WTC11 (cell line): ENCODE data around the gene SPIB. TPM values are rescaled to one million over a fixed set of nuclear protein-coding genes. Genes with fewer than 3 reads are reported as not detected.

Experiments used
- ATAC-seq: fragments of 200-7000 bp; cut with Tn5 transposase; 2 replicates; pipeline ENCODE4 v1.10.0; 2021; ENCODE audit warnings: mild to moderate bottlenecking, moderate library complexity
- CTCF ChIA-PET: fragments of 300-600 bp; sonication (Branson Sonifier 250); formaldehyde crosslinking; loops from one replicate; lab custom pipeline; 2021; ENCODE audit warnings: antibody characterized with exemption; lab: Charles Lee
- POLR2A ChIA-PET: fragments of 350-600 bp; sonication (Branson Sonifier 250); formaldehyde crosslinking; loops from one replicate; lab custom pipeline; 2021; ENCODE audit warnings: antibody characterized with exemption; lab: Charles Lee
- DNase-seq: peaks from one replicate; pipeline ENCODE4 v3.0.0; 2021; ENCODE audit warnings: low spot score
- H3K27ac Mint-ChIP-seq: 2 replicates; pipeline ENCODE4 v1.8.0; 2021; ENCODE audit warnings: mixed read lengths
- H3K27me3 Mint-ChIP-seq: 2 replicates; pipeline ENCODE4 v1.8.0; 2021; ENCODE audit warnings: low read depth, mild to moderate bottlenecking, moderate library complexity, mixed read lengths
- H3K36me3 Mint-ChIP-seq: 2 replicates; pipeline ENCODE4 v1.8.0; 2021; ENCODE audit warnings: mixed read lengths
- H3K4me1 Mint-ChIP-seq: 2 replicates; pipeline ENCODE4 v1.8.0; 2022; ENCODE audit warnings: mixed read lengths
- H3K4me3 Mint-ChIP-seq: 2 replicates; pipeline ENCODE4 v1.8.0; 2021; ENCODE audit warnings: mild to moderate bottlenecking, moderate library complexity, mixed read lengths
- H3K9me3 Mint-ChIP-seq: 2 replicates; pipeline ENCODE4 v1.8.0; 2021; ENCODE audit warnings: mixed read lengths
- AR ChIP-seq: fragments of 250-450 bp; sonication (Bioruptor Pico); IDR thresholded peaks from 2 replicates; pipeline ENCODE4 v1.9.0; 2021; ENCODE audit warnings: mild to moderate bottlenecking
- ATF1 ChIP-seq: sonication (generic); formaldehyde crosslinking; IDR thresholded peaks from 2 replicates; pipeline ENCODE4 v1.8.1; 2023; ENCODE audit warnings: mild to moderate bottlenecking, moderate library complexity, missing genetic modification reagents
- E2F5 ChIP-seq: sonication (generic); formaldehyde crosslinking; IDR thresholded peaks from 2 replicates; pipeline ENCODE4 v1.8.1; 2022; ENCODE audit warnings: mild to moderate bottlenecking, moderate library complexity, missing genetic modification reagents
- EMX1 ChIP-seq: fragments of 250-450 bp; sonication (Bioruptor Pico); IDR thresholded peaks from 2 replicates; pipeline ENCODE4 v1.8.0; 2021; ENCODE audit warnings: mild to moderate bottlenecking
- ERG ChIP-seq: fragments of 250-450 bp; sonication (Bioruptor Pico); IDR thresholded peaks from 2 replicates; pipeline ENCODE4 v1.8.0; 2021; ENCODE audit warnings: mild to moderate bottlenecking
- FOXK1 ChIP-seq: sonication (generic); formaldehyde crosslinking; IDR thresholded peaks from 2 replicates; pipeline ENCODE4 v1.8.0; 2022; ENCODE audit warnings: mild to moderate bottlenecking, moderate library complexity, missing genetic modification reagents
- GABPB1 ChIP-seq: sonication (generic); formaldehyde crosslinking; IDR thresholded peaks from 2 replicates; pipeline ENCODE4 v1.8.1; 2023; ENCODE audit warnings: mild to moderate bottlenecking, missing genetic modification reagents
- HMGXB4 ChIP-seq: sonication (generic); formaldehyde crosslinking; IDR thresholded peaks from 2 replicates; pipeline ENCODE4 v1.8.1; 2023; ENCODE audit warnings: mild to moderate bottlenecking, moderate library complexity, missing genetic modification reagents
- IRF1 ChIP-seq: sonication (generic); formaldehyde crosslinking; IDR thresholded peaks from 2 replicates; pipeline ENCODE4 v1.8.0; 2023; ENCODE audit warnings: missing genetic modification reagents
- MLX ChIP-seq: sonication (generic); formaldehyde crosslinking; IDR thresholded peaks from 2 replicates; pipeline ENCODE4 v1.8.1; 2023; ENCODE audit warnings: mild to moderate bottlenecking, missing genetic modification reagents, moderate library complexity
- MYBL2 ChIP-seq: sonication (generic); formaldehyde crosslinking; IDR thresholded peaks from 2 replicates; pipeline ENCODE4 v1.8.1; 2023; ENCODE audit warnings: mild to moderate bottlenecking, moderate library complexity, missing genetic modification reagents
- NFATC4 ChIP-seq: fragments of 250-450 bp; sonication (Bioruptor Pico); IDR thresholded peaks from 2 replicates; pipeline ENCODE4 v1.9.0; 2021; ENCODE audit warnings: mild to moderate bottlenecking
- NR1H2 ChIP-seq: sonication (generic); formaldehyde crosslinking; IDR thresholded peaks from 2 replicates; pipeline ENCODE4 v1.9.0; 2021; ENCODE audit warnings: mild to moderate bottlenecking, moderate library complexity, missing genetic modification reagents
- NR2C2 ChIP-seq: sonication (generic); formaldehyde crosslinking; IDR thresholded peaks from 2 replicates; pipeline ENCODE4 v1.8.0; 2022; ENCODE audit warnings: mild to moderate bottlenecking, missing genetic modification reagents
- USF1 ChIP-seq: sonication (generic); formaldehyde crosslinking; IDR thresholded peaks from 2 replicates; pipeline ENCODE4 v1.8.0; 2022; ENCODE audit warnings: mild to moderate bottlenecking, missing genetic modification reagents
- ZMAT4 ChIP-seq: fragments of 250-450 bp; sonication (Bioruptor Pico); IDR thresholded peaks from 2 replicates; pipeline ENCODE4 v1.9.0; 2021; ENCODE audit warnings: mild to moderate bottlenecking
- ZNF219 ChIP-seq: sonication (generic); formaldehyde crosslinking; IDR thresholded peaks from 2 replicates; pipeline ENCODE4 v1.8.0; 2023; ENCODE audit warnings: missing genetic modification reagents, mild to moderate bottlenecking, borderline replicate concordance
- ZNF232 ChIP-seq: sonication (generic); formaldehyde crosslinking; IDR thresholded peaks from 2 replicates; pipeline ENCODE4 v1.8.0; 2022; ENCODE audit warnings: mild to moderate bottlenecking, missing genetic modification reagents
- ZNF532 ChIP-seq: fragments of 250-450 bp; sonication (Bioruptor Pico); IDR thresholded peaks from 2 replicates; pipeline ENCODE4 v1.9.0; 2021; ENCODE audit warnings: mild to moderate bottlenecking, borderline replicate concordance
- ZNF671 ChIP-seq: fragments of 250-450 bp; sonication (Bioruptor Pico); IDR thresholded peaks from 2 replicates; pipeline ENCODE4 v1.8.0; 2021; ENCODE audit warnings: mild to moderate bottlenecking
- total RNA-seq: library from RNA; stranded (reverse); gene quantifications from 3 replicates; pipeline ENCODE4 v1.2.3, GENCODE V29; 2021

SPIB gene
- total RNA-seq, 1 experiment from 2014 or later: 4.7 TPM

- CTCF ChIA-PET: interaction anchor here (0.5 to 2.3 kb wide), 15 partner anchors 13 to 173 kb away, joined by 3 to 17 read pairs (median 3); no protein-coding TSS in a partner anchor
- Mint-ChIP-seq H3K4me3 (peak within 1 kb of the TSS; percentile 92), H3K9me3 (no peaks in the 10 kb centered on the region), H3K27ac (peak within 1 kb of the TSS; percentile 91), H3K36me3 (peaks cover 38% of the 10 kb centered on the region), H3K27me3 (no peaks in the 10 kb centered on the region), H3K4me1 (peaks cover 21% of the 10 kb centered on the region)
- ATAC-seq (peak; percentile 90), DNase-seq (peak; percentile 99)
- POLR2A ChIA-PET: interaction anchor here (0.7 to 2.0 kb wide), 10 partner anchors 8 to 412 kb away, joined by 3 to 5 read pairs (median 4); partner anchors contain the start of gene NR1H2
- 0 out of 2 replicates have a peak, but pooled peaks have one; percentile 36 for TF ChIP-seq ATF1 (CRISPR knock-in tag)
- TF ChIP-seq AR (CRISPR knock-in tag): peak; percentile 67; the same call in 1 of the 2 replicates
- no peak; the same call in 1 of the 2 replicates for TF ChIP-seq EMX1 (CRISPR knock-in tag)
- TF ChIP-seq ZNF671 (CRISPR knock-in tag): peak; percentile 62; the same call in 1 of the 2 replicates
- TF ChIP-seq NR1H2 (CRISPR knock-in tag): no peak
- TF ChIP-seq E2F5: peak; percentile 92
- TF ChIP-seq MLX (CRISPR knock-in tag): peak; percentile 39; the same call in 1 of the 2 replicates
- TF ChIP-seq USF1 (CRISPR knock-in tag): peak; percentile 60; the same call in 1 of the 2 replicates
- 0 out of 2 replicates have a peak, but pooled peaks have one; percentile 69 for TF ChIP-seq IRF1 (CRISPR knock-in tag)
- TF ChIP-seq FOXK1 (CRISPR knock-in tag): peak; percentile 57
- peak; percentile 80 for TF ChIP-seq NR2C2 (CRISPR knock-in tag)
- TF ChIP-seq ZNF232 (CRISPR knock-in tag): peak; percentile 79; the same call in 1 of the 2 replicates
- TF ChIP-seq ZNF219: no peak
- peak; percentile 83; the same call in 1 of the 2 replicates for TF ChIP-seq NFATC4 (CRISPR knock-in tag)
- 0 out of 2 replicates have a peak, but pooled peaks have one; percentile 21 for TF ChIP-seq ZNF532 (CRISPR knock-in tag)
- peak; percentile 69; the same call in 1 of the 2 replicates for TF ChIP-seq MYBL2 (CRISPR knock-in tag)
- TF ChIP-seq ZMAT4 (CRISPR knock-in tag): peak; percentile 82
- peak; percentile 36; the same call in 1 of the 2 replicates for TF ChIP-seq GABPB1 (CRISPR knock-in tag)
- TF ChIP-seq ERG (CRISPR knock-in tag): peak; percentile 21; the same call in 1 of the 2 replicates
- TF ChIP-seq HMGXB4 (CRISPR knock-in tag): peak; percentile 70; the same call in 1 of the 2 replicates
Measured at GRCh38 chr19:50383852-50384684, 34.7 kb upstream of the SPIB start, which contains the start of gene POLD1. Gene POLD1 (plus strand): TSS chr19:50384347. CDS start chr19:50398852, 14,505 bp downstream.
